CD14-positive monocyte (primary cell): ENCODE data around the gene FAM110D. TPM values are rescaled to one million over a fixed set of nuclear protein-coding genes. Genes with fewer than 3 reads are reported as not detected.

Experiments used
- DNase-seq, 3 donors: peaks; one replicate each; pipeline ENCODE4 v3.0.0-alpha.2; 2011 to 2022
- H2AFZ ChIP-seq: 2 replicates; pipeline ENCODE4 v1.6.0; 2012; ENCODE audit warnings: mild to moderate bottlenecking, low read depth, low read length, inconsistent platforms; ENCODE audit not compliant: insufficient read depth, poor library complexity, severe bottlenecking
- H3K27ac ChIP-seq, 2 donors: 1 replicate in 1 of 2; 2 replicates in 1 of 2; pipeline ENCODE4 v1.5.1; 2012 to 2013; ENCODE audit warnings: low read length in 2 of 2, control low read depth in 1 of 2, inconsistent platforms in 1 of 2, low read depth in 1 of 2, mild to moderate bottlenecking in 1 of 2
- H3K27me3 ChIP-seq, 2 donors: one replicate each; pipeline versions ENCODE4 v1.6.0 to v1.6.1; 2011 to 2013; ENCODE audit warnings: low read length in 2 of 2; ENCODE audit not compliant: control insufficient read depth in 2 of 2, insufficient read depth in 2 of 2
- H3K36me3 ChIP-seq, 2 donors: replicated peaks in 1 of 2; 1 replicate in 1 of 2; 2 replicates in 1 of 2; pipeline versions ENCODE4 v1.5.1 to v1.6.1; 2012 to 2013; ENCODE audit warnings: low read length in 2 of 2, control low read depth in 1 of 2, inconsistent platforms in 1 of 2, mild to moderate bottlenecking in 1 of 2; ENCODE audit not compliant: insufficient read depth in 2 of 2, control insufficient read depth in 1 of 2
- H3K4me1 ChIP-seq, 2 donors: 1 replicate in 1 of 2; 2 replicates in 1 of 2; pipeline versions ENCODE4 v1.5.1 to v1.6.1; 2012 to 2013; ENCODE audit warnings: low read length in 2 of 2, control low read depth in 1 of 2, inconsistent platforms in 1 of 2, mild to moderate bottlenecking in 1 of 2, moderate library complexity in 1 of 2; ENCODE audit not compliant: insufficient read depth in 2 of 2, control insufficient read depth in 1 of 2
- H3K4me2 ChIP-seq: replicated peaks from 2 replicates; pipeline ENCODE3; 2012; ENCODE audit warnings: low read length, moderate library complexity, mild to moderate bottlenecking; ENCODE audit not compliant: poor library complexity, severe bottlenecking; ENCODE audit errors: extremely low read depth
- H3K4me3 ChIP-seq, 3 experiments: fragments of 200-600 bp in 1 of 3; sonication (generic) in 1 of 3; replicated peaks in 1 of 3; 1 replicate in 2 of 3; 2 replicates in 1 of 3; pipeline ENCODE4 v1.5.1; 2011 to 2013; ENCODE audit warnings: low read length in 3 of 3, mild to moderate bottlenecking in 3 of 3, control low read depth in 2 of 3, low read depth in 2 of 3, inconsistent platforms in 1 of 3, moderate library complexity in 1 of 3
- H3K79me2 ChIP-seq: 2 replicates; pipeline ENCODE4 v1.6.0; 2012; ENCODE audit warnings: mild to moderate bottlenecking, control low read depth, inconsistent platforms, low read length, moderate library complexity; ENCODE audit not compliant: insufficient read depth
- H3K9ac ChIP-seq: 2 replicates; pipeline ENCODE4 v1.6.0; 2017; ENCODE audit warnings: low read length, mild to moderate bottlenecking; ENCODE audit not compliant: insufficient read depth, poor library complexity, severe bottlenecking
- H3K9me3 ChIP-seq, 2 donors: replicated peaks in 1 of 2; 1 replicate in 1 of 2; 2 replicates in 1 of 2; pipeline versions ENCODE4 v1.5.1 to v1.6.1; 2012 to 2013; ENCODE audit warnings: low read length in 2 of 2, control low read depth in 1 of 2; ENCODE audit not compliant: control insufficient read depth in 1 of 2, insufficient read depth in 1 of 2
- H4K20me1 ChIP-seq: 2 replicates; pipeline ENCODE4 v1.6.0; 2012; ENCODE audit warnings: mild to moderate bottlenecking, low read length, control low read depth, moderate library complexity; ENCODE audit not compliant: insufficient read depth
- H3K27ac Mint-ChIP-seq, 7 donors: one replicate each; pipeline ENCODE4 v1.8.0; 2020; ENCODE audit warnings: mild to moderate bottlenecking in 7 of 7, mixed read lengths in 7 of 7, moderate library complexity in 6 of 7, inconsistent platforms in 2 of 7
- H3K27me3 Mint-ChIP-seq, 3 donors: one replicate each; pipeline ENCODE4 v1.8.0; 2021 to 2022; ENCODE audit warnings: low read depth in 3 of 3, mild to moderate bottlenecking in 3 of 3, mixed read lengths in 3 of 3, moderate library complexity in 3 of 3, inconsistent platforms in 1 of 3
- H3K36me3 Mint-ChIP-seq, 2 donors: one replicate each; pipeline ENCODE4 v1.8.0; 2020; ENCODE audit warnings: mixed read lengths in 2 of 2, inconsistent platforms in 1 of 2, mild to moderate bottlenecking in 1 of 2
- H3K4me1 Mint-ChIP-seq: one replicate; pipeline ENCODE4 v1.8.0; 2020; ENCODE audit warnings: mild to moderate bottlenecking, mixed read lengths
- H3K4me3 Mint-ChIP-seq, 2 donors: one replicate each; pipeline ENCODE4 v1.8.0; 2020; ENCODE audit warnings: mild to moderate bottlenecking in 2 of 2, mixed read lengths in 2 of 2, moderate library complexity in 1 of 2
- H3K9me3 Mint-ChIP-seq, 7 donors: one replicate each; pipeline ENCODE4 v1.8.0; 2020 to 2022; ENCODE audit warnings: mixed read lengths in 7 of 7, mild to moderate bottlenecking in 6 of 7, moderate library complexity in 6 of 7, inconsistent platforms in 2 of 7
- WGBS: methylation state at CpG from one replicate; pipeline ENCODE4 v1.1.5; 2013; ENCODE audit warnings: missing lambda C conversion rate; ENCODE audit not compliant: insufficient coverage; 5-methylcytosine and 5-hydroxymethylcytosine counted together
- intact Hi-C, 2 donors: fragments of 100-400 bp; cut with micrococcal nuclease; formaldehyde crosslinking; loops; one replicate each; pipeline versions ENCODE4 v1.15.0 to v1.15.1; 2023
- polyA plus RNA-seq, 3 donors: library from polyadenylated mRNA; depleted of rRNA in 1 of 3; unstranded in 2 of 3; stranded (reverse) in 1 of 3; fragments of 300-500 nt in 2 of 3; fragments of >200 nt in 1 of 3; fragmentation: Illumina TruSeq in 2 of 3; gene quantifications; 1 replicate in 2 of 3; 2 replicates in 1 of 3; pipeline ENCODE4 v1.2.3, GENCODE V29; 2012 to 2021
- TF ChIP-seq, protein P1 (sequence below): fragments of 200-600 bp; IDR thresholded peaks from one replicate; pipeline ENCODE4 v1.8.0; 2022; ENCODE audit warnings: antibody characterized with exemption, mild to moderate bottlenecking

FAM110D gene
- polyA plus RNA-seq, 3 donors = not detected

GRCh38 chr1:26111530-26112406 lies 47.1 kb upstream of the FAM110D start, which contains the start of gene PDIK1L:
Gene PDIK1L (plus strand): TSS chr1:26111824. CDS start chr1:26114309, 2,485 bp downstream.
- Histone ChIP-seq H3K27me3 (no peaks in the 10 kb centered on the region), H3K4me1 (peaks cover 18 to 25% of the 10 kb centered on the region in 2 donors), H3K27ac (peak within 1 kb of the TSS; percentile 72 to 86), H3K36me3 (peaks cover 10 to 27% of the 10 kb centered on the region in 2 donors), H4K20me1 (no peaks in the 10 kb centered on the region), H3K79me2 (peaks cover 58% of the 10 kb centered on the region), H3K9me3 (no peaks in the 10 kb centered on the region), H3K4me2 (peak within 1 kb of the TSS; percentile 95), H3K9ac (peak within 1 kb of the TSS; percentile 89), H2AFZ (peak within 1 kb of the TSS; percentile 100), H3K4me3 (peak within 1 kb of the TSS; percentile 84 to 99 (median 99))
- Mint-ChIP-seq H3K27me3 (peaks cover 0 to 3% (median 2%) of the 10 kb centered on the region in 3 donors), H3K4me3 (peak within 1 kb of the TSS; percentile 91 to 96), H3K4me1 (peaks cover 17% of the 10 kb centered on the region), H3K36me3 (peaks cover 13 to 24% of the 10 kb centered on the region in 2 donors), H3K27ac (peak within 1 kb of the TSS; percentile 85 to 93 (median 90)), H3K9me3 (no peaks in the 10 kb centered on the region)
- intact Hi-C loops = loop anchor here in 1 of 2 donors (2.0 to 10.0 kb wide), 2 partner anchors 15 to 203 kb away; partner anchors contain the start of gene CD52
- TF ChIP-seq, protein P1, sequence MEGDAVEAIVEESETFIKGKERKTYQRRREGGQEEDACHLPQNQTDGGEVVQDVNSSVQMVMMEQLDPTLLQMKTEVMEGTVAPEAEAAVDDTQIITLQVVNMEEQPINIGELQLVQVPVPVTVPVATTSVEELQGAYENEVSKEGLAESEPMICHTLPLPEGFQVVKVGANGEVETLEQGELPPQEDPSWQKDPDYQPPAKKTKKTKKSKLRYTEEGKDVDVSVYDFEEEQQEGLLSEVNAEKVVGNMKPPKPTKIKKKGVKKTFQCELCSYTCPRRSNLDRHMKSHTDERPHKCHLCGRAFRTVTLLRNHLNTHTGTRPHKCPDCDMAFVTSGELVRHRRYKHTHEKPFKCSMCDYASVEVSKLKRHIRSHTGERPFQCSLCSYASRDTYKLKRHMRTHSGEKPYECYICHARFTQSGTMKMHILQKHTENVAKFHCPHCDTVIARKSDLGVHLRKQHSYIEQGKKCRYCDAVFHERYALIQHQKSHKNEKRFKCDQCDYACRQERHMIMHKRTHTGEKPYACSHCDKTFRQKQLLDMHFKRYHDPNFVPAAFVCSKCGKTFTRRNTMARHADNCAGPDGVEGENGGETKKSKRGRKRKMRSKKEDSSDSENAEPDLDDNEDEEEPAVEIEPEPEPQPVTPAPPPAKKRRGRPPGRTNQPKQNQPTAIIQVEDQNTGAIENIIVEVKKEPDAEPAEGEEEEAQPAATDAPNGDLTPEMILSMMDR = no peak
- peak; percentile 90 to 96 (median 96) for DNase-seq
- 0% methylated on average over 93 of the region's 96 CpGs for WGBS

DNA sequence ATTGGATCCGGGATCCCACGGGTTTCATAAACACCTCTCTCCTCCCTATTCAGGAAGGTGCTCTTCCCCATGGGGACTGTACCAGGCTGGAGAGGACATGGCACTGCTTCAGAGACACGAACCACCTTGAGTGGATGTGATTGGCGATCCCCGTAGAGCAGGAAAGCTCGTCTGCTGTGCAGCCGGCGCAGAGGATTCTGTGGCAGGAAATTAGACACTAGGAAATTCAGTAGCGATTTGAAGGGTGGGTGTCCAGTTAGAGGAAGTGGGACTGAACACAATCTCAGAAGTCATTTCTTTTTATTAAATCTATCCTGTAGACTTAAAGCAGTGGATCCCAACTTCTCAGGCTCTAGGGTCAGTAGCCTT lies 46.5 kb upstream of the FAM110D start:
- Mint-ChIP-seq H3K27me3 (peaks cover 0 to 2% (median 2%) of the 10 kb centered on the region in 3 donors), H3K4me3 (peak overlapping the region; percentile 91 to 96), H3K27ac (peak overlapping the region; percentile 55 to 92 (median 90)), H3K9me3 (no peaks in the 10 kb centered on the region), H3K4me1 (peaks cover 17% of the 10 kb centered on the region), H3K36me3 (peaks cover 18 to 29% of the 10 kb centered on the region in 2 donors)
- peak overlapping the region; percentile 95 for H3K4me2 ChIP-seq
- no peaks in the 10 kb centered on the region for H4K20me1 ChIP-seq
- no peak for DNase-seq
- peaks cover 63% of the 10 kb centered on the region for H3K79me2 ChIP-seq
- no peaks in the 10 kb centered on the region for H3K9me3 ChIP-seq
- intact Hi-C loops = loop anchor here in 1 of 2 donors (10.0 kb wide), 1 partner anchor 202 kb away; the partner anchor contains the start of gene CD52
- TF ChIP-seq, protein P1 = no peak
- H2AFZ ChIP-seq = peak overlapping the region; percentile 100
- peaks cover 18 to 25% of the 10 kb centered on the region in 2 donors for H3K4me1 ChIP-seq
- peak overlapping the region; percentile 80 to 99 (median 99) for H3K4me3 ChIP-seq
- H3K27ac ChIP-seq = peak overlapping the region; percentile 72 to 86
- H3K9ac ChIP-seq = peak overlapping the region; percentile 89
- 3% methylated on average over 6 of the region's 9 CpGs for WGBS
- H3K27me3 ChIP-seq = no peaks in the 10 kb centered on the region
- peaks cover 10 to 31% of the 10 kb centered on the region in 2 donors for H3K36me3 ChIP-seq
